HepG2 (cell line): ENCODE results near the gene CORO1C. TPM values are rescaled to one million over a fixed set of nuclear protein-coding genes. Genes with fewer than 3 reads are reported as not detected.

Experiments
- ATAC-seq: fragments of 200-7000 bp; cut with Tn5 transposase; 3 replicates; pipeline ENCODE4 v1.9.1; 2020; ENCODE audit warnings: mild to moderate bottlenecking, moderate library complexity
- BruUV-seq: library from RNA; stranded (reverse); fragments of 400-500 nt; replicated peaks from 2 replicates; lab custom pipeline; 2021; lab: Mats Ljungman, UMichigan
- CTCF ChIA-PET: fragments of 300-600 bp; formaldehyde crosslinking; extraction: SDS; loops from one replicate; lab custom pipeline; 2021; ENCODE audit warnings: low total read pairs, inconsistent platforms, low intra/inter-chr PET ratio; lab: Yijun Ruan, JAX
- POLR2A ChIA-PET: fragments of 350-600 bp; sonication (Branson Sonifier 250); formaldehyde crosslinking; loops from one replicate; lab custom pipeline; 2020; ENCODE audit warnings: antibody characterized with exemption, inconsistent platforms; lab: Yijun Ruan, JAX
- DNase-seq: peaks from one replicate; pipeline ENCODE4 v3.0.0-alpha.2; 2015; ENCODE audit warnings: low spot score
- FAIRE-seq: peaks from 3 replicates; lab custom pipeline; 2011; peaks lifted over from hg19 to GRCh38; lab: Jason Lieb, UNC
- H2AFZ ChIP-seq: one replicate; pipeline ENCODE4 v1.6.1; 2011; ENCODE audit warnings: low read length, inconsistent platforms
- H3K27ac ChIP-seq: fragments of 300-600 bp; 3 replicates; pipeline ENCODE4 v1.8.0; 2011; ENCODE audit warnings: mixed run types, mild to moderate bottlenecking, mixed read lengths, low read length, inconsistent platforms; ENCODE audit not compliant: insufficient read depth; ENCODE audit errors: extremely low read length
- H3K27me3 ChIP-seq, 2 experiments: fragments of 200-600 bp in 1 of 2; 2 replicates in 1 of 2; 3 replicates in 1 of 2; pipeline versions ENCODE4 v1.6.0 to v1.8.0; 2011; ENCODE audit warnings: low read length in 2 of 2, mild to moderate bottlenecking in 2 of 2, moderate library complexity in 2 of 2, inconsistent platforms in 1 of 2; ENCODE audit not compliant: insufficient read depth in 2 of 2, control insufficient read depth in 1 of 2
- H3K36me3 ChIP-seq, 2 experiments: fragments of 200-600 bp in 1 of 2; replicated peaks in 1 of 2; 2 replicates in 1 of 2; 3 replicates in 1 of 2; pipeline versions ENCODE4 v1.5.1 to v1.8.0; 2011; ENCODE audit warnings: low read length in 2 of 2, inconsistent platforms in 1 of 2; ENCODE audit not compliant: insufficient read depth in 2 of 2, control insufficient read depth in 1 of 2
- H3K4me1 ChIP-seq: 2 replicates; pipeline ENCODE4 v1.5.1; 2012; ENCODE audit warnings: low read length, inconsistent platforms; ENCODE audit not compliant: insufficient read depth
- H3K4me2 ChIP-seq: 2 replicates; pipeline ENCODE4 v1.6.0; 2011; ENCODE audit warnings: low read depth, low read length, inconsistent platforms
- H3K4me3 ChIP-seq, 3 experiments: fragments of 200-600 bp in 1 of 3; sonication (generic), shearing (Covaris generic) in 1 of 3; replicated peaks in 1 of 3; 2 replicates each; pipeline ENCODE4 v1.5.1; 2011 to 2016; ENCODE audit warnings: low read length in 3 of 3, inconsistent platforms in 2 of 3, low read depth in 2 of 3, mild to moderate bottlenecking in 2 of 3, control low read depth in 1 of 3, mixed read lengths in 1 of 3; ENCODE audit not compliant: insufficient read depth in 1 of 3
- H3K79me2 ChIP-seq: one replicate; pipeline ENCODE4 v1.6.1; 2011; ENCODE audit warnings: low read length, inconsistent platforms; ENCODE audit not compliant: insufficient read depth
- H3K9ac ChIP-seq: 2 replicates; pipeline ENCODE4 v1.6.0; 2011; ENCODE audit warnings: mild to moderate bottlenecking, low read depth, low read length, inconsistent platforms; ENCODE audit not compliant: insufficient read depth
- H3K9me3 ChIP-seq: 2 replicates; pipeline ENCODE4 v1.5.1; 2012; ENCODE audit warnings: mild to moderate bottlenecking, low read length
- H4K20me1 ChIP-seq: 2 replicates; pipeline ENCODE4 v1.6.0; 2011; ENCODE audit warnings: inconsistent platforms, mild to moderate bottlenecking, low read length, moderate library complexity; ENCODE audit not compliant: insufficient read depth
- GATAD2A ChIP-seq: IDR thresholded peaks from 2 replicates; pipeline ENCODE4 v1.6.1; 2016
- HDAC2 ChIP-seq: sonication (generic); formaldehyde crosslinking; IDR thresholded peaks from 2 replicates; pipeline ENCODE4 v1.4.0; 2020; ENCODE audit warnings: missing genetic modification reagents
- MAX ChIP-seq: IDR thresholded peaks from 2 replicates; pipeline ENCODE4 v1.6.1; 2012; ENCODE audit warnings: inconsistent platforms
- NFYC ChIP-seq: IDR thresholded peaks from 2 replicates; pipeline ENCODE4 v1.6.1; 2016; ENCODE audit warnings: missing genetic modification reagents, missing compliant biosample characterization
- SAP130 ChIP-seq: IDR thresholded peaks from 2 replicates; pipeline ENCODE4 v1.6.1; 2016; ENCODE audit warnings: low read depth
- TGIF2 ChIP-seq: IDR thresholded peaks from 2 replicates; pipeline ENCODE4 v1.6.1; 2016; ENCODE audit warnings: control low read depth, missing compliant biosample characterization
- ZBTB38 ChIP-seq: sonication (generic); formaldehyde crosslinking; IDR thresholded peaks from 2 replicates; pipeline ENCODE4 v1.5.1; 2020; ENCODE audit warnings: mild to moderate bottlenecking, missing genetic modification reagents
- ZNF331 ChIP-seq: sonication (generic); formaldehyde crosslinking; IDR thresholded peaks from 2 replicates; pipeline ENCODE4 v1.4.0; 2020; ENCODE audit warnings: missing genetic modification reagents
- WGBS: methylation state at CpG from one replicate; pipeline ENCODE4 v1.1.6; 2017; ENCODE audit warnings: low lambda C conversion rate; 5-methylcytosine and 5-hydroxymethylcytosine counted together
- in situ Hi-C: cut with HindIII; loops from 2 replicates; pipeline ENCODE4 v1.10.0; 2017; ENCODE audit warnings: low pct_unique_long_range_greater_than_20kb; ENCODE audit not compliant: extremely low pct_ligation_motif_present
- intact Hi-C: fragments of 100-400 bp; cut with micrococcal nuclease; formaldehyde crosslinking; loops from one replicate; pipeline ENCODE4 v1.10.0; 2022; ENCODE audit not compliant: unreplicated experiment
- polyA plus RNA-seq, 8 experiments: library from polyadenylated mRNA; depleted of rRNA in 3 of 8; stranded (reverse) in 7 of 8; unstranded in 1 of 8; fragments of >200 nt; fragmentation: Illumina TruSeq in 4 of 8; extraction: Trizol in 4 of 8; gene quantifications; 2 replicates each; pipeline versions ENCODE4 v1.2.1 to v1.2.3, GENCODE V29; 2011 to 2016; ENCODE audit warnings: low read depth in 4 of 8, missing spikeins in 1 of 8, mixed read lengths in 1 of 8; ENCODE audit not compliant: insufficient read depth in 1 of 8
- total RNA-seq, 5 experiments: library from RNA; depleted of rRNA; stranded (reverse); fragments of >200 nt; fragmentation: Illumina TruSeq; extraction: Trizol; gene quantifications; 2 replicates each; pipeline ENCODE4 v1.2.3, GENCODE V29; 2016; ENCODE audit warnings: low read depth in 1 of 5
- TF ChIP-seq, protein P1 (sequence below): sonication (generic); formaldehyde crosslinking; IDR thresholded peaks from 2 replicates; pipeline ENCODE4 v1.4.0; 2020; ENCODE audit warnings: missing genetic modification reagents, borderline replicate concordance

Gene CORO1C
- total and polyA plus RNA-seq, 2 of the 13 experiments (the other 11 are each of a cell fraction or from before 2014, with no cell fraction given), result 73.7 to 131 TPM

- peak; percentile 84 for ATAC-seq
- TF ChIP-seq, protein P1, sequence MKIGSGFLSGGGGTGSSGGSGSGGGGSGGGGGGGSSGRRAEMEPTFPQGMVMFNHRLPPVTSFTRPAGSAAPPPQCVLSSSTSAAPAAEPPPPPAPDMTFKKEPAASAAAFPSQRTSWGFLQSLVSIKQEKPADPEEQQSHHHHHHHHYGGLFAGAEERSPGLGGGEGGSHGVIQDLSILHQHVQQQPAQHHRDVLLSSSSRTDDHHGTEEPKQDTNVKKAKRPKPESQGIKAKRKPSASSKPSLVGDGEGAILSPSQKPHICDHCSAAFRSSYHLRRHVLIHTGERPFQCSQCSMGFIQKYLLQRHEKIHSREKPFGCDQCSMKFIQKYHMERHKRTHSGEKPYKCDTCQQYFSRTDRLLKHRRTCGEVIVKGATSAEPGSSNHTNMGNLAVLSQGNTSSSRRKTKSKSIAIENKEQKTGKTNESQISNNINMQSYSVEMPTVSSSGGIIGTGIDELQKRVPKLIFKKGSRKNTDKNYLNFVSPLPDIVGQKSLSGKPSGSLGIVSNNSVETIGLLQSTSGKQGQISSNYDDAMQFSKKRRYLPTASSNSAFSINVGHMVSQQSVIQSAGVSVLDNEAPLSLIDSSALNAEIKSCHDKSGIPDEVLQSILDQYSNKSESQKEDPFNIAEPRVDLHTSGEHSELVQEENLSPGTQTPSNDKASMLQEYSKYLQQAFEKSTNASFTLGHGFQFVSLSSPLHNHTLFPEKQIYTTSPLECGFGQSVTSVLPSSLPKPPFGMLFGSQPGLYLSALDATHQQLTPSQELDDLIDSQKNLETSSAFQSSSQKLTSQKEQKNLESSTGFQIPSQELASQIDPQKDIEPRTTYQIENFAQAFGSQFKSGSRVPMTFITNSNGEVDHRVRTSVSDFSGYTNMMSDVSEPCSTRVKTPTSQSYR (CRISPR knock-in tag), result peak; percentile 54; the same call in 1 of the 2 replicates
- TF ChIP-seq GATAD2A (CRISPR knock-in tag) (peak; percentile 43; the same call in 1 of the 2 replicates), MAX (0 out of 2 replicates have a peak, but pooled peaks have one; percentile 13), NFYC (CRISPR knock-in tag) (no peak), SAP130 (CRISPR knock-in tag) (peak; percentile 33; the same call in 1 of the 2 replicates), ZNF331 (CRISPR knock-in tag) (0 out of 2 replicates have a peak, but pooled peaks have one; percentile 25), TGIF2 (CRISPR knock-in tag) (peak; percentile 23; the same call in 1 of the 2 replicates), ZBTB38 (CRISPR knock-in tag) (no peak), HDAC2 (CRISPR knock-in tag) (0 out of 2 replicates have a peak, but pooled peaks have one; percentile 24)
- TF ChIP-seq, all 625 proteins: peak for 7
- in situ Hi-C loops (loop anchor here (5.0 kb wide), 1 partner anchor 61 kb away; no protein-coding TSS in a partner anchor), intact Hi-C loops (loop anchor here (10.0 kb wide), 1 partner anchor 428 kb away; the partner anchor contains the start of genes ALKBH2 and UNG)
- H3K9ac ChIP-seq, result no peak overlapping the region; the same call in 1 of the 2 replicates
- H3K9me3 ChIP-seq, result no peaks in the 10 kb centered on the region
- peaks cover 54% of the 10 kb centered on the region for H3K4me1 ChIP-seq
- POLR2A ChIA-PET, result interaction anchor here (0.9 to 1.6 kb wide), 6 partner anchors 14 to 191 kb away, joined by 3 to 6 read pairs (median 4); partner anchors contain the start of gene SSH1
- no peak overlapping the region for H2AFZ ChIP-seq
- no peak overlapping the region for H3K4me2 ChIP-seq
- BruUV-seq, result no TSS peak
- no peaks in the 10 kb centered on the region for H3K27me3 ChIP-seq
- 33% methylated on average over 2 of the region's 3 CpGs for WGBS
- DNase-seq (peak; percentile 76), FAIRE-seq (no peak)
- CTCF ChIA-PET, result interaction anchor here (1.4 to 3.4 kb wide), 2 partner anchors 25 to 137 kb away, joined by 3 to 53 read pairs; no protein-coding TSS in a partner anchor
- H3K36me3 ChIP-seq, result peaks cover 9 to 15% of the 10 kb centered on the region in 2 experiments; a peak in 4 of 5 replicates
- peak overlapping the region; percentile 73 for H3K27ac ChIP-seq
- H3K4me3 ChIP-seq, result no peak overlapping the region
- 0 out of 2 replicates have a peak, but pooled peaks cover 11% of the 10 kb centered on the region for H4K20me1 ChIP-seq
- peaks cover 44% of the 10 kb centered on the region for H3K79me2 ChIP-seq
These were observed 64.9 kb downstream of the CORO1C start for GRCh38 chr12:108666401-108666881.
